HL-60 (cell line): ENCODE measurements around the gene CPNE4.
"Not testable (repeated sequence)": the region's sequence is repeated elsewhere in the genome, so short reads cannot be mapped to it uniquely, and the experiment has no call there.

Experiments
- DNase-seq, 2 experiments: peaks; one replicate each; pipeline ENCODE4 v3.0.0-alpha.2; 2010 to 2020; ENCODE audit warnings: low read depth in 1 of 2, low spot score in 1 of 2
- H3K27ac ChIP-seq: fragments of 250-450 bp; sonication (Bioruptor Pico); replicated peaks from 2 replicates; pipeline ENCODE4 v1.5.1; 2020; ENCODE audit warnings: mild to moderate bottlenecking, moderate library complexity
- H3K27me3 ChIP-seq: fragments of 250-450 bp; sonication (Bioruptor Pico); 2 replicates; pipeline ENCODE4 v1.5.1; 2021; ENCODE audit warnings: mild to moderate bottlenecking, moderate library complexity; ENCODE audit not compliant: insufficient read depth, poor library complexity, severe bottlenecking
- H3K4me3 ChIP-seq: replicated peaks from 2 replicates; pipeline ENCODE4 v1.5.1; 2011; ENCODE audit warnings: mild to moderate bottlenecking, control low read depth, low read length; ENCODE audit not compliant: insufficient read depth
- CTCF ChIP-seq: IDR thresholded peaks from one replicate; pipeline ENCODE4 v1.5.1; 2011; ENCODE audit warnings: low read length, control low read depth, inconsistent platforms; ENCODE audit not compliant: insufficient read depth
- GABPA ChIP-seq: IDR thresholded peaks from 2 replicates; pipeline ENCODE4 v1.6.1; 2012; ENCODE audit warnings: low read depth
- POLR2AphosphoS5 ChIP-seq: IDR thresholded peaks from 2 replicates; pipeline ENCODE4 v1.6.1; 2012; ENCODE audit warnings: low read depth
- REST ChIP-seq: IDR thresholded peaks from 2 replicates; pipeline ENCODE4 v1.6.1; 2012; ENCODE audit warnings: low read depth; ENCODE audit not compliant: insufficient replicate concordance
- SPI1 ChIP-seq: IDR thresholded peaks from 2 replicates; pipeline ENCODE4 v1.6.1; 2012; ENCODE audit warnings: low read depth, mild to moderate bottlenecking, borderline replicate concordance

The CPNE4 gene

GRCh38 chr3:131972550-131972949 is 62.3 kb downstream of the CPNE4 start:
- Histone ChIP-seq H3K4me3 (no peak overlapping the region), H3K27me3 (no peaks in the 10 kb centered on the region), H3K27ac (no peak overlapping the region)
- no peak for DNase-seq
- no peak for TF ChIP-seq GABPA
- no peak for TF ChIP-seq REST
- no peak for TF ChIP-seq SPI1
- TF ChIP-seq POLR2AphosphoS5: no peak
- TF ChIP-seq CTCF: no peak

- H3K27ac ChIP-seq: no peak overlapping the region
- DNase-seq: no peak
- no peaks in the 10 kb centered on the region for H3K27me3 ChIP-seq
- H3K4me3 ChIP-seq: no peak overlapping the region
- TF ChIP-seq CTCF (no peak), REST (no peak), SPI1 (no peak), POLR2AphosphoS5 (no peak), GABPA (no peak)
These were observed 62.7 kb downstream of the CPNE4 start for GRCh38 chr3:131972091-131972490.

GRCh38 chr3:131963442-131963841 is 71.4 kb downstream of the CPNE4 start:
- not testable (repeated sequence) for DNase-seq, H3K27me3 ChIP-seq, H3K27ac ChIP-seq, H3K4me3 ChIP-seq

- DNase-seq: no peak
- Histone ChIP-seq H3K4me3 (no peak overlapping the region), H3K27me3 (no peaks in the 10 kb centered on the region), H3K27ac (no peak overlapping the region)
- TF ChIP-seq POLR2AphosphoS5 (no peak), CTCF (no peak), SPI1 (no peak)
These were observed 71.8 kb downstream of the CPNE4 start for GRCh38 chr3:131962982-131963381.
